Measurements from ENCODE around the gene TRHDE. TPM values are rescaled to one million over a fixed set of nuclear protein-coding genes. Genes with fewer than 3 reads are reported as not detected.

Gene TRHDE
- total and polyA plus RNA-seq, 8 donors, result 1.9 to 30.2 (median 17.9) TPM

DNA sequence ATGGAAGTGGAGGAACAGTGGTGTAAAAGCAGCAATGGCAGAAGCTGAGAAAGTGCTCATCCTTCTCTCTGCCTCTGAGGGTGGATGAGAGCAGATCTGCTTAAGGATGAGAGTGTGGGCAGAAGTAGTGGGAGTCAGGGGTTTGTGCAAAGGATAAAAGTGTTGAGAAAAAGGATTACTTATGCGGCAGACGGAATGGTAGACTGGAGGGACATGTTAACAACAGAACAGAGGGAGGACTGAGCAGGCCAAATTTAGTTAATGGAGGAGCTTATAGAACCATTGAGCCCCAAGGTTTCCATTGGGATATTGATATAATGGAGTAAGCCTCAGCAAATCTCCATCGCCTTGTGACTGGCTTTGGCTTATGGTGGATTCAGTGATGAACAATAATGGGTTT is 25.5 kb downstream of the TRHDE start:
- Histone ChIP-seq H3K9me3 (no peaks in the 10 kb centered on the region), H3K27ac (no peak overlapping the region), H3K4me1 (no peaks in the 10 kb centered on the region), H3K36me3 (no peaks in the 10 kb centered on the region), H3K27me3 (no peaks in the 10 kb centered on the region), H3K4me3 (no peak overlapping the region)
- 61 to 64% methylated on average over 3 of the region's 3 CpGs for WGBS, 2 donors
- TF ChIP-seq, protein P1, sequence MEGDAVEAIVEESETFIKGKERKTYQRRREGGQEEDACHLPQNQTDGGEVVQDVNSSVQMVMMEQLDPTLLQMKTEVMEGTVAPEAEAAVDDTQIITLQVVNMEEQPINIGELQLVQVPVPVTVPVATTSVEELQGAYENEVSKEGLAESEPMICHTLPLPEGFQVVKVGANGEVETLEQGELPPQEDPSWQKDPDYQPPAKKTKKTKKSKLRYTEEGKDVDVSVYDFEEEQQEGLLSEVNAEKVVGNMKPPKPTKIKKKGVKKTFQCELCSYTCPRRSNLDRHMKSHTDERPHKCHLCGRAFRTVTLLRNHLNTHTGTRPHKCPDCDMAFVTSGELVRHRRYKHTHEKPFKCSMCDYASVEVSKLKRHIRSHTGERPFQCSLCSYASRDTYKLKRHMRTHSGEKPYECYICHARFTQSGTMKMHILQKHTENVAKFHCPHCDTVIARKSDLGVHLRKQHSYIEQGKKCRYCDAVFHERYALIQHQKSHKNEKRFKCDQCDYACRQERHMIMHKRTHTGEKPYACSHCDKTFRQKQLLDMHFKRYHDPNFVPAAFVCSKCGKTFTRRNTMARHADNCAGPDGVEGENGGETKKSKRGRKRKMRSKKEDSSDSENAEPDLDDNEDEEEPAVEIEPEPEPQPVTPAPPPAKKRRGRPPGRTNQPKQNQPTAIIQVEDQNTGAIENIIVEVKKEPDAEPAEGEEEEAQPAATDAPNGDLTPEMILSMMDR (IDR thresholded peaks at IDR 0.05), result no peak
- intact Hi-C loops (cut with DNase I), result no loop called here
- no peak for FAIRE-seq
- DNase-seq, result no peak
- ATAC-seq, result no peak

- ATAC-seq (no peak), FAIRE-seq (no peak), DNase-seq (no peak)
- intact Hi-C loops (cut with DNase I), result no loop called here
- Histone ChIP-seq H3K9me3 (no peaks in the 10 kb centered on the region), H3K36me3 (no peaks in the 10 kb centered on the region), H3K4me3 (no peak overlapping the region), H3K4me1 (no peaks in the 10 kb centered on the region), H3K27ac (no peak overlapping the region), H3K27me3 (no peaks in the 10 kb centered on the region)
- TF ChIP-seq, protein P1 (IDR thresholded peaks at IDR 0.05), result no peak
- WGBS, 2 donors, result 92 to 93% methylated on average over 3 of the region's 3 CpGs
Observed at GRCh38 chr12:72300728-72301127, 28.6 kb downstream of the TRHDE start.

GRCh38 chr12:72304751-72305150 is 32.6 kb downstream of the TRHDE start:
- WGBS, 2 donors, result 28 to 35% methylated on average over 2 of the region's 2 CpGs
- FAIRE-seq, result no peak
- TF ChIP-seq, protein P1 (IDR thresholded peaks at IDR 0.05), result no peak
- no peaks in the 10 kb centered on the region for H3K36me3 ChIP-seq
- H3K4me1 ChIP-seq, result no peaks in the 10 kb centered on the region
- H3K27ac ChIP-seq, result no peak overlapping the region
- H3K9me3 ChIP-seq, result no peaks in the 10 kb centered on the region
- intact Hi-C loops (cut with DNase I), result no loop called here
- ATAC-seq, result no peak
- no peaks in the 10 kb centered on the region for H3K27me3 ChIP-seq
- H3K4me3 ChIP-seq, result no peak overlapping the region
- DNase-seq, result no peak

GRCh38 chr12:72307229-72307628 is 35.1 kb downstream of the TRHDE start:
- FAIRE-seq (no peak), ATAC-seq (no peak), DNase-seq (no peak)
- TF ChIP-seq, protein P1 (IDR thresholded peaks at IDR 0.05), result no peak
- H3K36me3 ChIP-seq, result no peaks in the 10 kb centered on the region
- WGBS, 2 donors, result 95 to 98% methylated on average over 6 of the region's 6 CpGs
- no peaks in the 10 kb centered on the region for H3K27me3 ChIP-seq
- H3K4me3 ChIP-seq, result no peak overlapping the region
- H3K27ac ChIP-seq, result no peak overlapping the region
- no peaks in the 10 kb centered on the region for H3K4me1 ChIP-seq
- no peaks in the 10 kb centered on the region for H3K9me3 ChIP-seq
- intact Hi-C loops (cut with DNase I), result no loop called here

DNA sequence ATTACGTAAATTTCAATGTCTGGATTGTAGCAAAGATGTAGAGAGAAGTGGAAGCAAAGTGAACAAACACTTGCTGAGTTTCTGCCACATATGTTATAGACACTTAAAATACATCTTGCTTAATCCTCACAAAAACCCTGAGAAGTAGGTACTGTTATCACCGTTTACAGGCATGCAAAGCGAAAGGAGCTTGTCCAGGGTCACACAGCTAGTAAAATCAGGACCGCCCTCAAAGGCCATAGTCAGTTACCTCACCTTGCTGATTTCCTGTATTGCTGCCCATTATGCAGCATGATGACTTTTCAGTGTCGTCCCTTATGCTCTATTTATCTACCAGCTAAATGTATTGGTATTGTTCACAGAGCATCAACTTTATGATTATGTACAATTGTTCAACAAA is 39.8 kb downstream of the TRHDE start:
- Histone ChIP-seq H3K4me1 (no peaks in the 10 kb centered on the region), H3K4me3 (no peak overlapping the region), H3K27me3 (no peaks in the 10 kb centered on the region), H3K9me3 (no peaks in the 10 kb centered on the region), H3K36me3 (no peaks in the 10 kb centered on the region), H3K27ac (no peak overlapping the region)
- FAIRE-seq (no peak), ATAC-seq (no peak), DNase-seq (no peak)
- intact Hi-C loops (cut with DNase I), result no loop called here
- TF ChIP-seq, protein P1 (IDR thresholded peaks at IDR 0.05), result no peak
- WGBS, 2 donors, result 80 to 82% methylated on average over 5 of the region's 5 CpGs
